Measurements from ENCODE around the gene C1QB. TPM values are rescaled to one million over a fixed set of nuclear protein-coding genes. Genes with fewer than 3 reads are reported as not detected.

The C1QB gene
- total RNA-seq, 1 experiment from 2014 or later = 0.33 TPM

DNA sequence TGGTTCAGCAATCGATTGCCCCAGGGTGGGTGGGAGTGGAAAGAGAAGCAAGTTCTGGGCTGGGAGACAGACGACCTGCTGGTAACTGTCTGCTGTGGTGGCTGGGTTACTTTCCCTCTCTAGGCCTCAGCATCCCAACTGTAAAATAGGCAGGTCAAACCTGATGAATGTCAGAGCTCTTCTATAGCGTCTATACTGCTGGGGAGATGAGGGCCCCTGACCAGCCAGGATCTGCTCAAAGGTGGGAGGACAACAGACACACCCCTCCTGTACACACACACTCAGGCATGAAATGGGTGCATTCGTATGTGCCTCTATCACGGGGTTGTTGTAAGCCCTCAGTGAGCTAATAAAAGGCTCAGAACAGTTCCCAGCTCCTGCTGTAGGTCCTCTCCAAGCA lies 44.9 kb downstream of the C1QB start:
- TF ChIP-seq, protein P1, sequence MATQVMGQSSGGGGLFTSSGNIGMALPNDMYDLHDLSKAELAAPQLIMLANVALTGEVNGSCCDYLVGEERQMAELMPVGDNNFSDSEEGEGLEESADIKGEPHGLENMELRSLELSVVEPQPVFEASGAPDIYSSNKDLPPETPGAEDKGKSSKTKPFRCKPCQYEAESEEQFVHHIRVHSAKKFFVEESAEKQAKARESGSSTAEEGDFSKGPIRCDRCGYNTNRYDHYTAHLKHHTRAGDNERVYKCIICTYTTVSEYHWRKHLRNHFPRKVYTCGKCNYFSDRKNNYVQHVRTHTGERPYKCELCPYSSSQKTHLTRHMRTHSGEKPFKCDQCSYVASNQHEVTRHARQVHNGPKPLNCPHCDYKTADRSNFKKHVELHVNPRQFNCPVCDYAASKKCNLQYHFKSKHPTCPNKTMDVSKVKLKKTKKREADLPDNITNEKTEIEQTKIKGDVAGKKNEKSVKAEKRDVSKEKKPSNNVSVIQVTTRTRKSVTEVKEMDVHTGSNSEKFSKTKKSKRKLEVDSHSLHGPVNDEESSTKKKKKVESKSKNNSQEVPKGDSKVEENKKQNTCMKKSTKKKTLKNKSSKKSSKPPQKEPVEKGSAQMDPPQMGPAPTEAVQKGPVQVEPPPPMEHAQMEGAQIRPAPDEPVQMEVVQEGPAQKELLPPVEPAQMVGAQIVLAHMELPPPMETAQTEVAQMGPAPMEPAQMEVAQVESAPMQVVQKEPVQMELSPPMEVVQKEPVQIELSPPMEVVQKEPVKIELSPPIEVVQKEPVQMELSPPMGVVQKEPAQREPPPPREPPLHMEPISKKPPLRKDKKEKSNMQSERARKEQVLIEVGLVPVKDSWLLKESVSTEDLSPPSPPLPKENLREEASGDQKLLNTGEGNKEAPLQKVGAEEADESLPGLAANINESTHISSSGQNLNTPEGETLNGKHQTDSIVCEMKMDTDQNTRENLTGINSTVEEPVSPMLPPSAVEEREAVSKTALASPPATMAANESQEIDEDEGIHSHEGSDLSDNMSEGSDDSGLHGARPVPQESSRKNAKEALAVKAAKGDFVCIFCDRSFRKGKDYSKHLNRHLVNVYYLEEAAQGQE (IDR thresholded peaks at IDR 0.05; ENCODE audit: insufficient read depth in 1 of 2, low read depth in 2 of 2, low read length in 1 of 2) = no peak
- TF ChIP-seq TCF7L2 (IDR thresholded peaks at IDR 0.05; ENCODE audit: low read depth, low read length) = no peak
- TF ChIP-seq, protein P2, sequence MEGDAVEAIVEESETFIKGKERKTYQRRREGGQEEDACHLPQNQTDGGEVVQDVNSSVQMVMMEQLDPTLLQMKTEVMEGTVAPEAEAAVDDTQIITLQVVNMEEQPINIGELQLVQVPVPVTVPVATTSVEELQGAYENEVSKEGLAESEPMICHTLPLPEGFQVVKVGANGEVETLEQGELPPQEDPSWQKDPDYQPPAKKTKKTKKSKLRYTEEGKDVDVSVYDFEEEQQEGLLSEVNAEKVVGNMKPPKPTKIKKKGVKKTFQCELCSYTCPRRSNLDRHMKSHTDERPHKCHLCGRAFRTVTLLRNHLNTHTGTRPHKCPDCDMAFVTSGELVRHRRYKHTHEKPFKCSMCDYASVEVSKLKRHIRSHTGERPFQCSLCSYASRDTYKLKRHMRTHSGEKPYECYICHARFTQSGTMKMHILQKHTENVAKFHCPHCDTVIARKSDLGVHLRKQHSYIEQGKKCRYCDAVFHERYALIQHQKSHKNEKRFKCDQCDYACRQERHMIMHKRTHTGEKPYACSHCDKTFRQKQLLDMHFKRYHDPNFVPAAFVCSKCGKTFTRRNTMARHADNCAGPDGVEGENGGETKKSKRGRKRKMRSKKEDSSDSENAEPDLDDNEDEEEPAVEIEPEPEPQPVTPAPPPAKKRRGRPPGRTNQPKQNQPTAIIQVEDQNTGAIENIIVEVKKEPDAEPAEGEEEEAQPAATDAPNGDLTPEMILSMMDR (IDR thresholded peaks at IDR 0.05) = no peak
- TF ChIP-seq SIN3A (IDR thresholded peaks at IDR 0.05; ENCODE audit: borderline replicate concordance, insufficient read depth, low read depth, low read length) = no peak
- no peak for TF ChIP-seq POLR2AphosphoS5 (IDR thresholded peaks at IDR 0.05; ENCODE audit: low read depth, low read length)
- Histone ChIP-seq H3K9me3 (ENCODE audit: control insufficient read depth, insufficient read depth, low read depth, low read length) (no peaks in the 10 kb centered on the region), H3K27me3 (ENCODE audit: control insufficient read depth, insufficient read depth, low read length) (no peaks in the 10 kb centered on the region), H3K4me1 (ENCODE audit: control insufficient read depth, insufficient read depth, low read length) (no peaks in the 10 kb centered on the region), H3K27ac (ENCODE audit: low read length) (no peak overlapping the region), H3K4me3 (ENCODE audit: low read depth in 2 of 2, low read length in 2 of 2) (no peak overlapping the region), H3K36me3 (ENCODE audit: control insufficient read depth, insufficient read depth, low read length) (no peaks in the 10 kb centered on the region)
- 0 out of 2 replicates have a peak, but pooled peaks have one; percentile 46 for ATAC-seq
- ChIA-PET CTCF (no interaction called here), POLR2A (no interaction called here)
- no TSS peak for BruUV-seq (replicated peaks)
- in situ Hi-C loops (cut with HindIII; ENCODE audit: low pct_unique_long_range_greater_than_20kb, low sequenced_read_pairs) (no loop called here), intact Hi-C loops (cut with micrococcal nuclease; ENCODE audit: unreplicated experiment) (no loop called here)
- no peak for DNase-seq (ENCODE audit: low read depth, low spot score)

DNA sequence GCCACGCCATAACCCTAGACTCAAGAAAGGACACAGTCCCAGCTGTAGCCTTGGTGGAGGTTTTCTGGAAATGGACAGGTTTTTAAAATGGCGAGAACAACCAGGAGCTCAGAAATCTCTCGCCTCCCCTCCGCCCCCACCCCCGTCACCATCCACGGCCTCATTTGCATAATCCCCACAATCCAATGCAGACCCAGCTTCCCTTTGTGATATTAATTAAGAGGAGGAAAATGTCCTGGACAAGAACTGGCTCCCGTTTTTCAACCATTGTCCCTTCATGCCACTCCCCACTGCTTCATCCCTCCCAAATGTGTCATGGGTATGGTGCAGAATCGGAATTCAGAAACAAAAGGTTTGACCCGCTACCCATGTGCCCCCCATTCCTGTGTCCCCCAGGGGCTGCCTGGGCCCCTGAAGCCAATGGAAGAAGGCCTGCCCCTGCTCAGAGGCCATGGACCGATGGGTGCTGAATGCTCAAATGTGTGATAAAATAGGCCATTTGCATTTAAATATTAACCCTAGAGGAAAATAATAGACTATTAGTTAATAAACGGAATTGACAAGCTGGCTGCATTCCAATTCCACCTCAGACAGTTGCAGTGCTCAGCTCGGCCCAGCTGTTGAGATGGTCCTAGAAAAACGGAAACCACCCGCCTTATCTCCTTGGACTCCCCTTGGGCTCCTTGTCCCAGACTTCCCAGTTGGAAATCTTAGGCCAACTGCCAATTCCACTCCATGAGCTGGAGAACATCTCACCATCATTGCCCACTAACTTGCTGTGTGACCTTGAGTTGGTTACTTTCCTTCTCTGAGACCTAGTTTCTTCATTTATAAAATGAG lies 46.9 kb downstream of the C1QB start:
- BruUV-seq (replicated peaks) = no TSS peak
- intact Hi-C loops (cut with micrococcal nuclease; ENCODE audit: unreplicated experiment) = loop anchor here (10.0 kb wide), 2 partner anchors 185 to 225 kb away; no protein-coding TSS in a partner anchor
- CTCF ChIA-PET = no interaction called here
- Histone ChIP-seq H3K4me1 (ENCODE audit: control insufficient read depth, insufficient read depth, low read length) (no peaks in the 10 kb centered on the region), H3K36me3 (ENCODE audit: control insufficient read depth, insufficient read depth, low read length) (no peaks in the 10 kb centered on the region), H3K9me3 (ENCODE audit: control insufficient read depth, insufficient read depth, low read depth, low read length) (no peaks in the 10 kb centered on the region), H3K27ac (ENCODE audit: low read length) (no peak overlapping the region), H3K27me3 (ENCODE audit: control insufficient read depth, insufficient read depth, low read length) (no peaks in the 10 kb centered on the region), H3K4me3 (ENCODE audit: low read depth in 2 of 2, low read length in 2 of 2) (no peak overlapping the region)
- ATAC-seq (no peak), DNase-seq (ENCODE audit: low read depth, low spot score) (no peak)
- TF ChIP-seq TCF7L2 (IDR thresholded peaks at IDR 0.05; ENCODE audit: low read depth, low read length) (no peak), SIN3A (IDR thresholded peaks at IDR 0.05; ENCODE audit: borderline replicate concordance, insufficient read depth, low read depth, low read length) (no peak), POLR2AphosphoS5 (IDR thresholded peaks at IDR 0.05; ENCODE audit: low read depth, low read length) (no peak)
- TF ChIP-seq, protein P2 (IDR thresholded peaks at IDR 0.05) = no peak
- TF ChIP-seq, protein P1 (IDR thresholded peaks at IDR 0.05; ENCODE audit: insufficient read depth in 1 of 2, low read depth in 2 of 2, low read length in 1 of 2) = no peak
- POLR2A ChIA-PET = no interaction called here
- in situ Hi-C loops (cut with HindIII; ENCODE audit: low pct_unique_long_range_greater_than_20kb, low sequenced_read_pairs) = no loop called here

All from Panc1 (cell line).